Adipocyte (in vitro differentiated cells): ENCODE measurements around the gene CDH4.

Experiments
- DNase-seq: peaks from one replicate; pipeline ENCODE4 v3.0.0-alpha.2; 2015; ENCODE audit warnings: low read depth
- H3K27me3 ChIP-seq: replicated peaks from 2 replicates; pipeline ENCODE4 v1.7.0; 2013; ENCODE audit warnings: mild to moderate bottlenecking, low read length, moderate library complexity; ENCODE audit not compliant: control insufficient read depth, insufficient read depth
- H3K36me3 ChIP-seq: 2 replicates; pipeline ENCODE4 v1.7.0; 2013; ENCODE audit warnings: low read length, mild to moderate bottlenecking, moderate library complexity; ENCODE audit not compliant: control insufficient read depth, insufficient read depth, severe bottlenecking
- H3K4me1 ChIP-seq: 2 replicates; pipeline ENCODE4 v1.7.0; 2013; ENCODE audit warnings: mild to moderate bottlenecking, low read length, moderate library complexity; ENCODE audit not compliant: control insufficient read depth, insufficient read depth
- H3K4me3 ChIP-seq: 2 replicates; pipeline ENCODE4 v1.7.0; 2013; ENCODE audit warnings: mild to moderate bottlenecking, low read length, moderate library complexity
- H3K9ac ChIP-seq: 2 replicates; pipeline ENCODE4 v1.7.0; 2013; ENCODE audit warnings: mild to moderate bottlenecking, low read length, moderate library complexity
- H3K9me3 ChIP-seq: 2 replicates; pipeline ENCODE4 v1.7.0; 2013; ENCODE audit warnings: mild to moderate bottlenecking, low read length, moderate library complexity; ENCODE audit not compliant: control insufficient read depth

Gene CDH4

DNA sequence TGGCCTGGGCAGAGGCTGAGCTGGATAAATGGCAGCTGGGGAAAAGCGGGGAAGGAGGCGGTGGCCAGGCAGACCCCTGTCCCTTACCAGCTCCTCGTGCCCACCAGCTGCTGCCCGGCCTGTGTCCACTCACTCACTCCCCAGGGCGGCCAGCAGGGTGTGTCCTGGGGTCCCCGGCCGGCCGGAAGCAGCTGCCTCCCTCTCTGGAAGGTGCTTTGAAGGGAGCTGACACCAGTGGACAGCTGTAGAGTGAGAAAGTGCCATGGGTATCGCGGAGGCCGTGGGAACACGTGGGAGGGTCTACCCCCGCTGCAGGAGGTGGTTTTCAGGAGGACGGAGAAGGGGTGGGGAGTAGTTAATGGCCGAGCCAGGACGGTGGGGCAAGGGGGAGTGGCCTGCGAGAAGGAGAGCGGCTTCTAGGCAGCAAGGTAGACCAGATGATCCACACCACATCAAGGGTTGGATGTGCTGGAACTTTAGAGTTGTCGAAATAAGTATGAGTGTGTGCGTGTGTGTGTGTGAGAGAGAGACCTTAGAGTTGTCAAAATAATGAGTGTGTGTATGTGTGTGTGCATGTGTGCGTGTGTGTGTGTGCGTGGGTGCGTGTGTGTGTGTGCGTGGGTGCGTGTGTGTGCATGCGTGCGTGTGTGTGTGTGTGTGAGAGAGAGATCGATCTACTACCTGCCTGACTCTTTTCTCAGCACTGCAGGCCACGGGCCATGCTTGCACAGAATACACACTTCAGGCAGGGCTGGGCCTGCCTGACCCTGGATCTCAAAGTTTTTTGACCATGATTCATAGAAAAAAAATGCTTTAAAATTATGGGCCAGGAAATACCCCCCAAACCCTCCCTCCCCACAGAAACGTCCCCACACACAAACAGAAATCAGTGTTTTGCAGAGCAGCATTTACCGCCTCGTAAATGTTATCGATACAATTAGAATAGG, 43.9 kb downstream of the CDH4 start:
- H3K4me1 ChIP-seq = no peaks in the 10 kb centered on the region
- H3K36me3 ChIP-seq = no peaks in the 10 kb centered on the region
- no peak overlapping the region for H3K4me3 ChIP-seq
- H3K9ac ChIP-seq = no peak overlapping the region
- no peaks in the 10 kb centered on the region for H3K9me3 ChIP-seq
- DNase-seq = no peak
- no peaks in the 10 kb centered on the region for H3K27me3 ChIP-seq

- no peak overlapping the region for H3K9ac ChIP-seq
- no peaks in the 10 kb centered on the region for H3K27me3 ChIP-seq
- no peaks in the 10 kb centered on the region for H3K36me3 ChIP-seq
- no peak overlapping the region for H3K4me3 ChIP-seq
- no peaks in the 10 kb centered on the region for H3K4me1 ChIP-seq
- DNase-seq = no peak
- H3K9me3 ChIP-seq = no peaks in the 10 kb centered on the region
Measured at GRCh38 chr20:61296629-61297019, 44.6 kb downstream of the CDH4 start.

DNA sequence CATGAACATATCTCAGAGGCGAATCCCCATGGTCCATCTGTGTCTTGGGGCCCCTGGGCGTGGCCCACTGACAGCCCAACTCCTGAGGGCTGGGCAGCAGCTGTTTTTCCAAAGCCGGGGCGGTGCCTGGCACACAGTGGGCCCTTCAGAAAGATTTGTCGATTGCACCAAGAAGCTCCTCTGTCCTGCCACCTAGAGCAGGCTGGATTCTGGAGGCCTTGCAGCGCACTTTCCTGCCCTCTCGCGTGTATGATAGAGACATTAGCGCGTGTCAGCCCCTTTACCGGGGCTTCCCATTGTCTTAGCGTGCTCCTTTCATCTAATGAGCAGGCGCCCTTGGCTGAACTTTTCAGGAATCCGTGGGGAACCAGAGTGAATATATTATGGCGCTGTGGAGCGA, 45.4 kb downstream of the CDH4 start:
- no peaks in the 10 kb centered on the region for H3K4me1 ChIP-seq
- no peak overlapping the region for H3K9ac ChIP-seq
- H3K4me3 ChIP-seq = no peak overlapping the region

DNA sequence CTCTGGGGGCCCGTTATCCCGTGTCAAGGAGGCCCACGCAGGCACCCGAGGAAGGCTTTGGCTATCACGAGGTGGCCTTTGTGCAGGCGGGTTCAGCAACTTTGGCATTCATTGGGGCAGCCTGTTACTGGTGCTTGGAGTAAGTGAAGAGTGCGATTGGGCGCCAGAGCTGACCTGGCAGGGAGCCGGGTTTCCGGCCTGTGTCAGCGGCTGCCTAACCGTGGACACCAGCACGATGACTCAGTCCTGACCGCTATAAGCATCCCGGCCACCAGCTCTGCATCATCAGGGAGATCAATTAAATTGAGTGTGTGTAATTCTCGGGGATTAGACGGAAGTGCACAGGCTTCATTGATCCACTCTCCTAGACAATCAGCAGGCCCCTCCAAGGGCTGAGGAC, 45.9 kb downstream of the CDH4 start:
- no peak overlapping the region for H3K9ac ChIP-seq
- H3K4me3 ChIP-seq = no peak overlapping the region
- H3K4me1 ChIP-seq = no peaks in the 10 kb centered on the region
- H3K36me3 ChIP-seq = no peaks in the 10 kb centered on the region
- no peaks in the 10 kb centered on the region for H3K27me3 ChIP-seq
- H3K9me3 ChIP-seq = no peaks in the 10 kb centered on the region
- DNase-seq = no peak

More for the DNA sequence above, 45.4 kb downstream of the CDH4 start:
- Histone ChIP-seq H3K27me3 (no peaks in the 10 kb centered on the region), H3K36me3 (no peaks in the 10 kb centered on the region), H3K9me3 (no peaks in the 10 kb centered on the region)
- DNase-seq = no peak

GRCh38 chr20:61298661-61299060, 46.6 kb downstream of the CDH4 start:
- Histone ChIP-seq H3K4me1 (no peaks in the 10 kb centered on the region), H3K36me3 (no peaks in the 10 kb centered on the region), H3K27me3 (no peaks in the 10 kb centered on the region), H3K9me3 (no peaks in the 10 kb centered on the region), H3K9ac (no peak overlapping the region), H3K4me3 (no peak overlapping the region)
- no peak for DNase-seq

- Histone ChIP-seq H3K4me3 (no peak overlapping the region), H3K9ac (no peak overlapping the region), H3K9me3 (no peaks in the 10 kb centered on the region), H3K36me3 (no peaks in the 10 kb centered on the region), H3K4me1 (no peaks in the 10 kb centered on the region), H3K27me3 (no peaks in the 10 kb centered on the region)
- DNase-seq = no peak
Measured at GRCh38 chr20:61299104-61299503, 47.0 kb downstream of the CDH4 start.

- H3K9me3 ChIP-seq = no peaks in the 10 kb centered on the region
- H3K9ac ChIP-seq = no peak overlapping the region
- no peak for DNase-seq
- no peaks in the 10 kb centered on the region for H3K4me1 ChIP-seq
- no peaks in the 10 kb centered on the region for H3K36me3 ChIP-seq
- no peak overlapping the region for H3K4me3 ChIP-seq
- peaks cover 4% of the 10 kb centered on the region for H3K27me3 ChIP-seq
Measured at GRCh38 chr20:61299618-61300017, 47.6 kb downstream of the CDH4 start.

DNA sequence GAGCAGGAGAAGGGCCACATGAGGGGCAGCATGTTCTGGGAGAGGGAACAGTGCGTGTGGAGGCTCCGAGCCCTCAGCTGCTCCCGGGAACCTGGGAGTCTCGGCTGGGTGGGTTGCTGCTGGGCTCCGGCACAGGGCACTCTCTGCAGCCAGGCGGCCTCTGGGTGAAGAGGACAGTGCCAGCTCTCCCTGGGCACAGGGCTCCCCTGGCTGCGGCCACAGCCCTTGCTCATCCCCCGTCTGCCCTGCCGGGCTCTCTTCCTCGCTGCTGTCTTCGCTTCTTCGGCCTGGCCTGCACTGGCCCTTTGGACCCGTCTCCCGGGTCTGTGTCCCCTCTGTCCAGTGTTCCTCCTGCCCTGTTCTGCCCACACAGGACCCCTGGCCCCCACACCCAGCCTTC, 48.2 kb downstream of the CDH4 start:
- Histone ChIP-seq H3K27me3 (peaks cover 5% of the 10 kb centered on the region), H3K4me1 (no peaks in the 10 kb centered on the region), H3K9ac (no peak overlapping the region), H3K36me3 (no peaks in the 10 kb centered on the region), H3K4me3 (no peak overlapping the region), H3K9me3 (no peaks in the 10 kb centered on the region)
- DNase-seq = no peak

GRCh38 chr20:61300709-61301108, 48.6 kb downstream of the CDH4 start:
- Histone ChIP-seq H3K36me3 (no peaks in the 10 kb centered on the region), H3K9me3 (no peaks in the 10 kb centered on the region), H3K4me1 (no peaks in the 10 kb centered on the region), H3K4me3 (no peak overlapping the region), H3K27me3 (peaks cover 5% of the 10 kb centered on the region), H3K9ac (no peak overlapping the region)
- DNase-seq = no peak

GRCh38 chr20:61301711-61302525, 49.9 kb downstream of the CDH4 start:
- H3K9me3 ChIP-seq = no peaks in the 10 kb centered on the region
- no peaks in the 10 kb centered on the region for H3K36me3 ChIP-seq
- no peak for DNase-seq
- no peak overlapping the region for H3K4me3 ChIP-seq
- peaks cover 8% of the 10 kb centered on the region for H3K27me3 ChIP-seq
- H3K9ac ChIP-seq = no peak overlapping the region
- H3K4me1 ChIP-seq = no peaks in the 10 kb centered on the region

DNA sequence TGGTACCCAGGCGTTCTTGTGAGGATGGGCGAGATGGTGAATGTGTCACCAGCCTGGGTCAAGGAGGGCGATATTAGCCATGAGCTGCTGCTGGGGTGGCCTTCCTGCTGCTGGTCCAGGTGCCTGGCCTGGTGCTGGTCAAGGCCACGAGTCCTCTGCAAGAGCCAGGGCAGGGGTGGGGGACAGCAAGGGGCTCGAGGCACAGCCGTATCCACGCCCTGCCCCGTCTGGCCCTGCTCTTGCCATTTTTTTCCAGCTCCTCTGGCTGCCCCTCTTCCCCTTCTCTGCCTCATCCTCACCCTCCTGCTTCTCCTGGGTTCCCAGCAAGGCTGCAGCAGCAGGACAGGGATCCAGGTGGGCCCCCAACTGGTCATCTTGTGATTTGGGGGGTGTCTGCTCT, 51.2 kb downstream of the CDH4 start:
- Histone ChIP-seq H3K4me3 (no peak overlapping the region), H3K27me3 (peaks cover 10% of the 10 kb centered on the region), H3K9me3 (no peaks in the 10 kb centered on the region), H3K9ac (no peak overlapping the region), H3K4me1 (no peaks in the 10 kb centered on the region), H3K36me3 (no peaks in the 10 kb centered on the region)
- no peak for DNase-seq
